Panc1 (cell line): Measurements from ENCODE around the gene PLXNA2.

Source experiments
- CTCF ChIP-seq: fragments of 450-650 bp; IDR thresholded peaks from 2 replicates; pipeline ENCODE4 v1.5.1; 2017; ENCODE audit warnings: mild to moderate bottlenecking
- POLR2AphosphoS5 ChIP-seq: IDR thresholded peaks from 2 replicates; pipeline ENCODE4 v1.6.1; 2012; ENCODE audit warnings: mild to moderate bottlenecking, low read depth, low read length, moderate library complexity
- SIN3A ChIP-seq: IDR thresholded peaks from 2 replicates; pipeline ENCODE4 v1.6.1; 2012; ENCODE audit warnings: low read depth, mild to moderate bottlenecking, low read length, moderate library complexity, borderline replicate concordance; ENCODE audit not compliant: insufficient read depth
- TCF7L2 ChIP-seq: IDR thresholded peaks from 2 replicates; pipeline ENCODE4 v1.6.1; 2011; ENCODE audit warnings: mild to moderate bottlenecking, low read depth, low read length, inconsistent platforms

DNA sequence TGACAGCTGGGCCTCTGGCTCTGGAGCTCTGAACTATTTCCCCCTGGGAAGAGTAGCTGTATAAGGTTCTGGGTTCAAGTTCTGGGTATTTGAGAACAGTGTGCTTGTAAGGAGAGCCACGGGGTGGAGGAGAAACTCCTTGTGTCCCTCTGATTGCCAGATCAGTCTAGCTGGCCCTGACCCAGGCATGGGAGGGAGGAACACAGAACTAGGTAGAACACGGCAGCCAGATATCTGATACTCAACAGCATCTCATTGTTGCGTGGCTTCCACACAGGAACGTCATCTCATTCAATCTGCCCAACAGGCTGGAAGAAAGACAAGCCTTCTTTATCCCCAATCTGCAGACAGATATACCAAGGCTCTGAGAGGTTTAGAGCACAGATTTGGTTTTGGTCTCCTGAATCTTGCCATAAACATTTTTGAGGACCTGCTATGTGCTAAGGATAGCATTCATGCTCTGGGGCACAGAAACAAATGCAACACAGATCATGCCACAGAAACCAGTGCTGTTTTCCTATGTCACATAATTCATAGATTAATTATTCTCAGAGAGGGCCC, 83.8 kb downstream of the PLXNA2 start:
- TF ChIP-seq CTCF (no peak), SIN3A (no peak), TCF7L2 (no peak), POLR2AphosphoS5 (no peak)
